H1 (cell line): ENCODE data around the gene OR6C3.

ENCODE experiments used
- ATF2 ChIP-seq: IDR thresholded peaks from 2 replicates; pipeline ENCODE4 v1.6.1; 2012; ENCODE audit warnings: low read length, inconsistent platforms
- CEBPB ChIP-seq: IDR thresholded peaks from 2 replicates; pipeline ENCODE4 v1.6.1; 2012; ENCODE audit warnings: low read depth, low read length
- CTCF ChIP-seq, 3 experiments: IDR thresholded peaks; 1 replicate in 2 of 3; 2 replicates in 1 of 3; pipeline versions ENCODE4 v1.5.1 to v1.6.1; 2011; ENCODE audit warnings: low read length in 3 of 3, mild to moderate bottlenecking in 3 of 3, inconsistent platforms in 2 of 3, low read depth in 1 of 3, moderate library complexity in 1 of 3; ENCODE audit not compliant: insufficient read depth in 1 of 3; ENCODE audit errors: control extremely low read depth in 1 of 3
- HDAC2 ChIP-seq, 2 experiments: fragments of 300-600 bp in 1 of 2; sonication (generic) in 1 of 2; IDR thresholded peaks; 2 replicates each; pipeline ENCODE4 v1.6.1; 2011 to 2012; ENCODE audit warnings: low read depth in 2 of 2, low read length in 2 of 2, mild to moderate bottlenecking in 2 of 2, moderate library complexity in 2 of 2, borderline replicate concordance in 1 of 2, inconsistent platforms in 1 of 2
- POLR2AphosphoS5 ChIP-seq: IDR thresholded peaks from 2 replicates; pipeline ENCODE4 v1.6.1; 2011; ENCODE audit warnings: low read depth, low read length
- TBP ChIP-seq: IDR thresholded peaks from 2 replicates; pipeline ENCODE4 v1.6.1; 2011; ENCODE audit warnings: low read depth, low read length, improper control_type of control experiment

GRCh38 chr12:55365086-55365485, 34.5 kb downstream of the OR6C3 start:
- TF ChIP-seq POLR2AphosphoS5 (no peak), CEBPB (no peak), TBP (no peak), CTCF (IDR thresholded peaks at IDR 0.05; ENCODE audit: control extremely low read depth in 1 of 3, insufficient read depth in 1 of 3, low read depth in 1 of 3, low read length in 3 of 3) (no peak), HDAC2 (IDR thresholded peaks at IDR 0.05; ENCODE audit: borderline replicate concordance in 1 of 2, low read depth in 2 of 2, low read length in 2 of 2) (no peak), ATF2 (no peak)
